ENCODE measurements around the gene EGFR.

Gene EGFR

DNA sequence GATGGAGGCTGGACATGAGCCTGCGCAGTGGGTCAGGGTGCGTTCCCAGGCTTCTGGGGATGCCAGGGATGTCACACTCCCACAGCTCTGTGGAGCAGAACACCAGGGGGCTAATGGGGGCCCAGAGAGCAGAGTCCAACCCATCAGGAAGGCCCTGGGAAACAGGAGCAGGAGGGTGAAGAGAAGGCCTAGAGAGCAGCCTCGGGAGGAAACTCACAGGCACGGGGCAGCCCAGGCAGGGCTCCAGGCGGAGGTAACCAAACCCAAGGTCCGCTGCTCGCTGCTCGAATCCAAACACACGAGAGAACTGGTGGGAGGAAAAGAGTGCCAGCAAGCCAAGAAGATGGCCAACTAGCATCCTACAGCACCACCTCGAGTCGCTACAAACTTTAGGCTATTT lies 215.6 kb downstream of the EGFR start:
- DNase-seq, result no peak

DNA sequence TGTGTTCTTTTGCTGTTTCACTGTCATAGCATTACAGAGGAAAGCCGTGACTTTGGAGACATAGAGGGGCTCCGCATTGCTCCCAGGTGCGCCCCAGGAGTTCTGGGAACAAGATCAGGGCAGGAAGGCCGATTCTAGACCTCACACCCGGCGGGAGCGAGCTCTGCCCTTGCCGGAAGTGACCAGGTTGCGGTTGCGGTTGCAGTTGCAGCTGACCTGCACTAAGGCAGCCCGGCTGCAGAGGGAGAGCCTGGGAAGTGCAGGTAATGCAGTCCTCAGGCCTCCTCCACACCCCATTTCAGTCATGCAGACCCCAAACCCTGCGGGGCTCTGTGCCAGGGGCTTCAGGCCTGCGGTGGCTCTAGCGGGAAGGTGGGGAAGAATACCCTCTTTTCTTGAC lies 216.3 kb downstream of the EGFR start:
- DNase-seq, result no peak

DNA sequence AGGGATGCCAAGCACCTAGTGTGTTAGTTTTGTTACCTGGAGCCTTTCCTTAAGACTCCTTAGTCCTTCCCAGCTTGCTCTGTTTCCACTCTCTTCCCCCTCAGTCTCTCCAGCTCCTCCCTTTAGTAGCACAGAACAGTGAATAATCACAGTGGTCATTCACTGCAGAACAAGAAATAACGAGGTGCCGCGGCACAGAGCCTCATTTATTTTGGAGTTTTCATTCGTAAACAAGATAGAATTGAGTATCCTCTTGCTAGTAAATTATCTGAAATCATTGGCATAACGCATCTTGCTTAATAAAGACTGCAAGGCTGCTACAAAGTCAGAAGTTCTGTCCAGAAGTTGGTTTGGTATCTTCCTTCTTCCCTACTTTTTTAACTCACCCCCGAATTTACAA lies 217.0 kb downstream of the EGFR start:
- no peak for DNase-seq

DNA sequence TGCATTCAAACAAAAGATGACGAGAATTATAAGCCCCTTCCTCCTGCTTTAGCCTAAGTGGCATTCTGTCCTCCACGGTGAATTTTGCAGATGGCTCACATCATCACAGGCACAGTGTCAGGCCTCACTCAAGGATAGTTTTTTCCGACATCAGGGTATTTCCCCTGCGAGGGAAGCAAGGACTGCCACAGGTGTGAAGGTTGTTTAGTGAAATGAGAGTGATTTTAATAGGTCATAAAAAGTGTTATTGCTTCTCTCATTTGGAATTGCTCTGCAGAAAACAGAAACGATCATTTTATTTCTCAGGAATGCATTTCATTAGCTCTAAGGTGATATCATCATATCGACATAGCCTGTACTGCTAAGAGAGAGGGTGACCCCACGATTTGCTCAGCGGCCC lies 217.7 kb downstream of the EGFR start:
- DNase-seq, result no peak

GRCh38 chr7:55237156-55237893 lies 218.5 kb downstream of the EGFR start:
- no peak for DNase-seq

GRCh38 chr7:55239406-55239805 lies 220.6 kb downstream of the EGFR start:
- DNase-seq, result no peak

- no peak for DNase-seq
Measured at GRCh38 chr7:55240418-55241142, 221.8 kb downstream of the EGFR start.

GRCh38 chr7:55241958-55242357 lies 223.1 kb downstream of the EGFR start:
- DNase-seq, result no peak

GRCh38 chr7:55242613-55243012 lies 223.8 kb downstream of the EGFR start:
- no peak for DNase-seq

DNA sequence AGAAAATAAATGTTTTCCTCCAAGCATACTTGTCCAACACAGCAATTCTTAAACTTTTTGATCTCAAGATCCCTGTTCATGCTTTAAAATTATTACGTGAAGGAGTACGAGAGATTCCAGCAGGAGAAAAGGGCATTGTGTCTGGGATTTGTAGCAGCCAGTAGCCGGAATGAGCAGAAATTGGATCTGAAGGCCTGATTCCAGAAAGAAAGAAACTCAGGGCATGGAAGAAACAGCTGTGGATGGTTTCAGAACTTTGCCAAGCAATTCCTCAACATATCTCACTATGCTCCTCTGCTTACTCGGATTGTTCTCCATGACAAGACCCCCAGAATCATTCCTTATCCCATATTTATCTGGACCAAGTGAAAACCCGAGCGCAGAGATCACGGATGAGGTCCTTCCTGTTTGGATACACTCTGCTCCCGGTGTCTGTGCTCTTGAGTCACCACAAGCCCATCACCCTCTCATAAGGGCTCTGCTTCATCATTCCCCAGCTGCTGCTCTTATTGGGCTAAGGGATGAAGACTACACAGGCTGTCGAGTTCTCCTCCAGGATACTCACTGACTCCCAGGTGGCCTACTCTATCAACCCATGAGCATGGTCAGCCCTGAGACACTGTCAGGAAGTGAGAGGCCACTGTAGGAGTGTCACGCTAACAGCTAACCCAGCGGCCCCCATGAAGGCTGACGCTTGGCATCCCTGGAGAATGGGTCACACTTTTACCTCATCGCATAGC lies 225.4 kb downstream of the EGFR start:
- no peak for DNase-seq

GRCh38 chr7:55245271-55245723 lies 226.5 kb downstream of the EGFR start:
- no peak for DNase-seq

DNA sequence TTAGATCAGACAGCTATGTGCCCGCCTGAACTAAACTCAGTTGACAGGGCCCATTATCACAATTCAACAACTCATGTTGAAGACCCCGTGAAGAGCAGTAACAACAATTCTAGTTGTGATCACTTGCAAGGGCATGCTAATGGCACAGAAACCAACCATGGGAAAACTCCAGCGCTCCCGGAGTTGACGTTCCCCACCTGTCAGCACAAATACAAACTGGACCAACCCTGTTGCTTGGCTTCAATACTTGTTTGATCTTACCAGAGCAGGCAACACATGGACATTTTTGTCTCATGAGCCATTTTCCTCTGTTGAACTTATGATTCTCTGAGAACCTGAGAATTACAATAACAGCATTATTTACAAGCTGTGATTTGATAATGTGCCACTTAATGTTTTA lies 227.4 kb downstream of the EGFR start:
- DNase-seq, result no peak

GRCh38 chr7:55247428-55247827 lies 228.6 kb downstream of the EGFR start:
- no peak for DNase-seq

DNA sequence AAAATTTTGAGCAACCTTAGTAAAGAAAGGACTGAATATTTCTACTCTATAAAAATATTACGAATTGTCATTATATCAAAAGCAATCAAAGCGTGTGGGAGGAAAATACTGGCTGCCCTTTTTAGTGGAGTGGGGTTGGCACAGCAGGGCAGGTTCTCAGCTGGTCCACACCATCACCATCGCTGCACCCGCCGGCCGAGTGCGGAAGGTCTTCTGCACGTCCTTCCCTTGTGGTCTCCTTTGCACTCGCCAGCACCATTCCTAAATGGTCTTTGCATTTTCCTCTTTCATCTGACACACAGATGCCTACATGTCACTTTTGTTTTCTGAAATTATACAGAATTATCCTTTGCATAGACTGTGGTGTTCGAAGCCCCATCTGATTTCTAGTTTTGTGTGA lies 229.7 kb downstream of the EGFR start:
- DNase-seq, result no peak

- DNase-seq, result no peak
Measured at GRCh38 chr7:55249332-55249731, 230.5 kb downstream of the EGFR start.

GRCh38 chr7:55250313-55250712 lies 231.5 kb downstream of the EGFR start:
- DNase-seq, result no peak

GRCh38 chr7:55251313-55251712 lies 232.5 kb downstream of the EGFR start:
- no peak for DNase-seq

- no peak for DNase-seq
Measured at GRCh38 chr7:55251911-55252310, 233.1 kb downstream of the EGFR start.

GRCh38 chr7:55252386-55252785 lies 233.6 kb downstream of the EGFR start:
- no peak for DNase-seq

- DNase-seq, result no peak
Measured at GRCh38 chr7:55253188-55253587, 234.4 kb downstream of the EGFR start.

- DNase-seq, result no peak
Measured at GRCh38 chr7:55254242-55254595, 235.4 kb downstream of the EGFR start.

- peak; percentile 68 for DNase-seq
Measured at GRCh38 chr7:55254596-55255495, 236.0 kb downstream of the EGFR start.
